ENCODE measurements around the gene GORASP1. TPM values are rescaled to one million over a fixed set of nuclear protein-coding genes. Genes with fewer than 3 reads are reported as not detected.

Gene GORASP1
- 25.3 and 65.9 TPM in 2 replicates for total RNA-seq

DNA sequence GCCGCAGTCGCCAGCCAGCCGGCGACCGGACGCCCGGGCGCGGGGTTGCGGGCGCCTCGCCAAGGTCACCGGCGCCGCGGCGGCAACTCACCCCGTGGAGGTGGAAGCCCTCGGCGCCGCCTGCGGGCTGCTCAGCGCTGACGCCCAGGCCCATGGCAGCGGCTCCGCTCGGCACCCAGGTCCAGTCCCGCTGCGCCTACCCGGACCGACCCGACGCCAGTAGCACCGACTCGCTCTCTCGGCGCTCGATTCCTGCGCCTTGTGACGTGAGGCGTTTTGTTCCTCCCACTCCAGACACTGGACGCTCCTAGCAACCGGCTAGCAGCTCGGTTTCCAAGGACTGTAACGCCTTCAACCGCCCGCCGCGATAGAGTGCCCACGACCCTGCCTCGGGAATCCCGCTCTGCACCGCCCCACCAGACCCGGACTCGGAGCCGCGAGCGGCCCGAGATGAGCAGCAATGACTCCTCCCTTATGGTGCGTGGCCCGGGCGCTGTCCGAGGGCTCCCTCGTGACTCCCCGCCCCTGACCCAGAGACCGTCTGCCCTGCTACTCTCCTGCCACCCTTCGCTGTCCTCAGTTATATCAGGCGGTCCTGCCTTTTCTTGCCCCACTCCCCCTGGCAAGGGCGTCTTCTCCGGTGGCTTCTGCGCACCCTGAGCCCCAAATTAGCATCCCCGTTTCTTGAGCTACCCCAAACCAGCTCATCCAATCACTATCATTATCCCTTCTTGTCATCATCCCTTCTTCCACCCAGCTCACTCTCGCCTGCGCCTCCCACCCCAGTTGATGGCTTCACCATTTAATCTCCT is at the start of gene GORASP1, which contains the start of gene TTC21A:
Gene GORASP1 (minus strand): TSS at position 240 of the 812 bp plus-strand sequence. CDS start 86 bp downstream, at position 154.
Gene TTC21A (plus strand): TSS at position 293 of the 812 bp plus-strand sequence. CDS start 158 bp downstream, at position 451.

GRCh38 chr3:39051649-39052561 is 55.5 kb downstream of the GORASP1 start, which contains the start of the genes SCN11A and WDR48:
Gene SCN11A, minus strand, starts transcription at chr3:39051944. Its CDS starts 101,582 bp downstream, at chr3:38950362.
Gene WDR48, plus strand, starts transcription at chr3:39052016. Its CDS starts 10 bp downstream, at chr3:39052026.

Other genes with a start within 250 kb of the GORASP1 start
- gene SCN11A, start 55.7 kb downstream of the GORASP1 start, total RNA-seq, result under 0.01 TPM in 1 of 2 replicates, not detected in the other
- gene WDR48, start 55.6 kb downstream of the GORASP1 start, total RNA-seq, result 13.7 and 14.7 TPM in 2 replicates
- 0.90 and 1.8 TPM in 2 replicates for gene TTC21A, start 53 bp upstream of the GORASP1 start, total RNA-seq
- 14.4 TPM in 2 replicates for gene CSRNP1, start 46.0 kb upstream of the GORASP1 start, total RNA-seq
- not detected in 2 replicates for gene XIRP1, start 85.0 kb upstream of the GORASP1 start, total RNA-seq
- not detected in 2 replicates for gene CX3CR1, start 172.4 kb upstream of the GORASP1 start, total RNA-seq
- gene CCR8, start 222.1 kb upstream of the GORASP1 start, total RNA-seq, result not detected in 2 replicates